ENCODE measurements around the gene THSD4. TPM values are rescaled to one million over a fixed set of nuclear protein-coding genes. Genes with fewer than 3 reads are reported as not detected.
"Not testable (repeated sequence)": the region's sequence is repeated elsewhere in the genome, so short reads cannot be mapped to it uniquely, and the experiment has no call there.

THSD4 gene
- total RNA-seq, 3 donors from 2014 or later: 18.3 to 46.2 (median 27.1) TPM

- Histone ChIP-seq H3K36me3 (ENCODE audit: low read depth) (no peaks in the 10 kb centered on the region), H3K4me3 (no peak overlapping the region), H3K4me1 (ENCODE audit: low read depth) (no peaks in the 10 kb centered on the region), H3K9me3 (no peaks in the 10 kb centered on the region)
- intact Hi-C loops (cut with DNase I, micrococcal nuclease): no loop called here
- TF ChIP-seq CTCF (IDR thresholded peaks at IDR 0.05): no peak
- no peak for ATAC-seq
- DNase-seq: no peak
Measured at GRCh38 chr15:71160976-71161375, 45.7 kb downstream of the THSD4 start.

GRCh38 chr15:71162309-71162708 is 47.0 kb downstream of the THSD4 start:
- no peak for DNase-seq
- intact Hi-C loops (cut with DNase I, micrococcal nuclease): no loop called here
- H3K4me1 ChIP-seq (ENCODE audit: low read depth): no peaks in the 10 kb centered on the region
- H3K9me3 ChIP-seq: no peaks in the 10 kb centered on the region
- H3K4me3 ChIP-seq: no peak overlapping the region
- H3K36me3 ChIP-seq (ENCODE audit: low read depth): no peaks in the 10 kb centered on the region
- TF ChIP-seq CTCF (IDR thresholded peaks at IDR 0.05): no peak
- ATAC-seq: no peak

- intact Hi-C loops (cut with DNase I, micrococcal nuclease); DNase-seq; H3K4me1 ChIP-seq (ENCODE audit: low read depth); H3K9me3 ChIP-seq; H3K36me3 ChIP-seq (ENCODE audit: low read depth); H3K4me3 ChIP-seq; ATAC-seq: not testable (repeated sequence)
Measured at GRCh38 chr15:71164606-71165005, 49.3 kb downstream of the THSD4 start.

- ATAC-seq (no peak), DNase-seq (no peak)
- no peak overlapping the region for H3K4me3 ChIP-seq
- peaks cover 2% of the 10 kb centered on the region for H3K9me3 ChIP-seq
- H3K36me3 ChIP-seq (ENCODE audit: low read depth): no peaks in the 10 kb centered on the region
- H3K4me1 ChIP-seq (ENCODE audit: low read depth): no peaks in the 10 kb centered on the region
- intact Hi-C loops (cut with DNase I, micrococcal nuclease): no loop called here
- TF ChIP-seq CTCF (IDR thresholded peaks at IDR 0.05): no peak
Measured at GRCh38 chr15:71167445-71168165, 52.3 kb downstream of the THSD4 start.

GRCh38 chr15:71168166-71168834 is 53.0 kb downstream of the THSD4 start:
- intact Hi-C loops (cut with DNase I, micrococcal nuclease): no loop called here
- no peaks in the 10 kb centered on the region for H3K4me1 ChIP-seq (ENCODE audit: low read depth)

More at GRCh38 chr15:71168166-71168834, 53.0 kb downstream of the THSD4 start:
- DNase-seq (no peak), ATAC-seq (no peak)
- Histone ChIP-seq H3K36me3 (ENCODE audit: low read depth) (no peaks in the 10 kb centered on the region), H3K4me3 (no peak overlapping the region), H3K9me3 (peaks cover 2% of the 10 kb centered on the region)
- no peak for TF ChIP-seq CTCF (IDR thresholded peaks at IDR 0.05)

All from mucosa of descending colon (tissue), 3 donors.